KMS-11 (cell line): ENCODE results near the gene SH3GLB2.
A peak's percentile ranks its signal among the peaks of the same experiment; 100 is the strongest.
"Not testable (repeated sequence)": the region's sequence is repeated elsewhere in the genome, so short reads cannot be mapped to it uniquely, and the experiment has no call there.

Experiments
- H2AFZ ChIP-seq: fragments of 200-600 bp; sonication (generic); 2 replicates; pipeline ENCODE4 v1.6.1; 2016; ENCODE audit warnings: antibody characterized with exemption, mixed run types, low read depth
- H3K27ac ChIP-seq: fragments of 200-600 bp; sonication (generic); 2 replicates; pipeline ENCODE4 v1.6.1; 2016; ENCODE audit warnings: mild to moderate bottlenecking, mixed run types
- H3K27me3 ChIP-seq: fragments of 200-600 bp; sonication (generic); 2 replicates; pipeline ENCODE4 v1.6.1; 2017; ENCODE audit warnings: mild to moderate bottlenecking, low read depth, mixed run types, moderate library complexity; ENCODE audit not compliant: insufficient read depth
- H3K36me3 ChIP-seq: fragments of 200-600 bp; sonication (generic); 2 replicates; pipeline ENCODE4 v1.6.1; 2017; ENCODE audit warnings: mild to moderate bottlenecking, mixed run types; ENCODE audit not compliant: insufficient read depth
- H3K4me1 ChIP-seq: fragments of 200-600 bp; sonication (generic); 2 replicates; pipeline ENCODE4 v1.6.1; 2016; ENCODE audit warnings: mild to moderate bottlenecking, low read depth, mixed run types; ENCODE audit not compliant: poor library complexity, severe bottlenecking
- H3K4me2 ChIP-seq: fragments of 200-600 bp; sonication (generic); 2 replicates; pipeline ENCODE4 v1.7.0; 2016; ENCODE audit warnings: mild to moderate bottlenecking, mixed run types
- H3K4me3 ChIP-seq: fragments of 200-600 bp; sonication (generic); IDR thresholded peaks from 2 replicates; pipeline ENCODE4 v1.6.1; 2017; ENCODE audit warnings: low read depth, low read length, mixed read lengths; ENCODE audit not compliant: insufficient read depth
- H3K79me2 ChIP-seq: fragments of 200-600 bp; sonication (generic); 2 replicates; pipeline ENCODE4 v1.6.1; 2016; ENCODE audit warnings: low read depth, mixed run types; ENCODE audit not compliant: insufficient read depth
- H3K9ac ChIP-seq: fragments of 200-600 bp; sonication (generic); 2 replicates; pipeline ENCODE4 v1.6.1; 2016; ENCODE audit warnings: mild to moderate bottlenecking, mixed run types
- H4K20me1 ChIP-seq: fragments of 200-600 bp; sonication (generic); 2 replicates; pipeline ENCODE4 v1.6.1; 2016; ENCODE audit warnings: mild to moderate bottlenecking, mixed run types; ENCODE audit not compliant: insufficient read depth
- TF ChIP-seq, protein P1 (sequence below): fragments of 200-600 bp; sonication (generic); conservative IDR thresholded peaks from 2 replicates; pipeline ENCODE4 v1.6.1; 2017; ENCODE audit warnings: low read depth, mild to moderate bottlenecking, antibody characterized with exemption, low read length, moderate library complexity, mixed read lengths

Gene SH3GLB2

DNA sequence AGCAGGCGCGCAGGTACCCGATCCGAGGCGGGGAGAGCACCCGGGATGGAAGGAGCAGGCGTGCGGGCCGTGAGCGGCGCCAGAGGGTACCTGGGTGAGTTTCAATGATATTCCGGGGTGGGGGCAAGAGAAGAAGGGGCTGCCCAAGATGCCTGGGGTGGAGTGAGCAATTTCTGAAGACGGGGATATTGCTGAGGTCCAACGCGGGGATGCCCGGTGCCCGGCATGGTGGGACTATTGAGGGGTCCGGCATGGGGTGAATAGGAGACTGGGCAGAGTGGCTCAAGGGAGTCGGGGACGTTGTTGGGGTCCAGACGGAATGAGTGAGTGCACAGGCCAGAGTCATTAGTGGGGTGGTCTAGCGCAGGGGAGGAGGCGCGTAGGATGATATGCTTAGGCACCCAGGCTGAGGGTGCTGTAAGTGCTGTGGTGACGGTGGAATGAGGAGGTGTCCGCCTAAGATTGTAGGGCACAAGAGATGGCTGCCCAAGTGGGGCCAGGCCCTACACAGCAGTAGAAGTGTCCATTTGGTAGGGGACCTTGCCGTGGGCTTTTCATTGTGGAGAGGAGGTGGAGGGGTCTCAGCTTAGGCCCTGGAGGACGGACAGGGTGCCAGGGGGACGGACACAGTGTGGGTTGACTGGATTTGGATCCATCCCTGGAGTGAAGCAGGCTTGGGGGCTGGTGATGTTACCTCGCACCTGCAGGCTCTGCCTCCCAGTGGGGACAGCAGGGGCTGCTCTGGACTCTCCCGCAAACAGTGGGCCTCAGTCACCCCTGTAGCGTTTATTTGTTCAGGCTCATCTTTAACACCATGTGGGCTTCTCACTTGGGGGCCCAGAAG lies 9.0 kb upstream of the SH3GLB2 start:
- Histone ChIP-seq H3K27me3 (no peaks in the 10 kb centered on the region), H2AFZ (peak overlapping the region; percentile 98; the same call in 1 of the 2 replicates), H3K4me2 (peak overlapping the region; percentile 95), H3K9ac (peak overlapping the region; percentile 31; the same call in 1 of the 2 replicates), H3K36me3 (no peaks in the 10 kb centered on the region; the same call in 1 of the 2 replicates), H3K27ac (no peak overlapping the region), H3K4me1 (peaks cover 20% of the 10 kb centered on the region), H3K79me2 (peaks cover 11% of the 10 kb centered on the region; the same call in 1 of the 2 replicates), H3K4me3 (no peak overlapping the region), H4K20me1 (no peaks in the 10 kb centered on the region)
- TF ChIP-seq, protein P1, sequence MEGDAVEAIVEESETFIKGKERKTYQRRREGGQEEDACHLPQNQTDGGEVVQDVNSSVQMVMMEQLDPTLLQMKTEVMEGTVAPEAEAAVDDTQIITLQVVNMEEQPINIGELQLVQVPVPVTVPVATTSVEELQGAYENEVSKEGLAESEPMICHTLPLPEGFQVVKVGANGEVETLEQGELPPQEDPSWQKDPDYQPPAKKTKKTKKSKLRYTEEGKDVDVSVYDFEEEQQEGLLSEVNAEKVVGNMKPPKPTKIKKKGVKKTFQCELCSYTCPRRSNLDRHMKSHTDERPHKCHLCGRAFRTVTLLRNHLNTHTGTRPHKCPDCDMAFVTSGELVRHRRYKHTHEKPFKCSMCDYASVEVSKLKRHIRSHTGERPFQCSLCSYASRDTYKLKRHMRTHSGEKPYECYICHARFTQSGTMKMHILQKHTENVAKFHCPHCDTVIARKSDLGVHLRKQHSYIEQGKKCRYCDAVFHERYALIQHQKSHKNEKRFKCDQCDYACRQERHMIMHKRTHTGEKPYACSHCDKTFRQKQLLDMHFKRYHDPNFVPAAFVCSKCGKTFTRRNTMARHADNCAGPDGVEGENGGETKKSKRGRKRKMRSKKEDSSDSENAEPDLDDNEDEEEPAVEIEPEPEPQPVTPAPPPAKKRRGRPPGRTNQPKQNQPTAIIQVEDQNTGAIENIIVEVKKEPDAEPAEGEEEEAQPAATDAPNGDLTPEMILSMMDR = no peak

DNA sequence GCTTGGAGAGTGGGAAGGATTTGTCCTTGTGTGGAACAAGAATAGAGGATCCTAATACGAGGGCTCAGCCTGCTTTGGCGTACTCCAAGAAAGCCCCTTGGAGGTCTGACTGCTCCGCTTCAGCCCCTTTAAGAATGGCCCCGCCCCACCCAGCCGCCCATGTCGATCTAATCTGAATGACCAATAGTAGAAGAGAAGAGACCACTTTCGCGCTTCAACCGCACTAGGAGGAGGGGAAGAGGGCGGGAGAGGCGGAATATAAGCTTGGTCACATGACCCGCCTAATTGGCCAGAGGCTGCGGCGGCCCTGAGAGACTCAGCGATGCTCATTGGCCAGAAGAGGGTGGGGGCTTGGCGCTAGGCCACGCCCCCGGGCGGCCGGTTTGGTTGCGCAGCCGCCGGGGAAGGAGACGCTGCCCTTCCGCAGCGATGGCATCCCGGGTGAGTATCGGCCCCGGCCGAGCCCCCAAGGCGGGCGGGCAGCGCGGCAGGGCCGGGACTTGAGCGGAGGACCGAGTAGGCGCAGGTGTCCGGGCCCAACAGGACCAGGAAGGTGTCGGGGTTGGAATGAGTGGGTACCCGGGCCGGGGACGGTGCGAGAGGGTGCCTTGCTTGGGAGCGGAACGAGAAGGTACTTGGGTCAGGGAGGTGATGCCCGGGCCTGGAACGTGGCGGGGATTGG lies 8.3 kb upstream of the SH3GLB2 start, which contains the start of gene MIGA2:
TSS of gene MIGA2 (plus strand) at position 386 of the 682 bp plus-strand sequence. CDS start 3,969 bp downstream, outside the sequence.
- Histone ChIP-seq H3K9ac (peak within 1 kb of the TSS; percentile 31; the same call in 1 of the 2 replicates), H3K4me1 (peaks cover 20% of the 10 kb centered on the region), H3K79me2 (peaks cover 11% of the 10 kb centered on the region; the same call in 1 of the 2 replicates), H2AFZ (peak within 1 kb of the TSS; percentile 98), H3K27me3 (no peaks in the 10 kb centered on the region), H3K36me3 (no peaks in the 10 kb centered on the region; the same call in 1 of the 2 replicates), H4K20me1 (no peaks in the 10 kb centered on the region), H3K4me2 (peak within 1 kb of the TSS; percentile 95), H3K4me3 (no peak within 1 kb of the TSS), H3K27ac (0 out of 2 replicates have a peak within 1 kb of the TSS, but pooled peaks have one; percentile 18)
- TF ChIP-seq, protein P1 = no peak

DNA sequence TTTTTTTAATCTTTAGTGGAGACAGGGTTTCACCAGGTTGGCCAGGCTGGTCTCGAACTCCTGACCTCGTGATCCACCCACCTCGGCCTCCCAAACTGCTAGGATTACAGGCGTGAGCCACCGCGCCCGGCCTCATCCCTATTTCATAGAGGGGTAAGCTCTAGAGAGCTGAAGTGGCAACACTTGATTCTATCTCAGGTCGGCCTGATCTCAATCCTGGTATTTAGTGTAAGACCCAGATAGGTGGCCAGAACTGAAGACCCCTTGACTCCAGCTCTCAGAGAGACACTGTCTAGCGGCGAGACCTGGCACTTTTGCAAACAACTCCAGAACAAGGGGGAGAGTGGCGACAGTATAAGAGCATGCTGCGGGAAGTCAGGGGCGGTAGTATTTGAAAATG lies 7.7 kb upstream of the SH3GLB2 start:
- H3K4me2 ChIP-seq = peak overlapping the region; percentile 73
- 0 out of 2 replicates have a peak overlapping the region, but pooled peaks have one; percentile 18 for H3K27ac ChIP-seq
- not testable (repeated sequence) for H3K27me3 ChIP-seq, H3K4me3 ChIP-seq, H3K36me3 ChIP-seq, H4K20me1 ChIP-seq, H3K9ac ChIP-seq
- peak overlapping the region; percentile 98 for H2AFZ ChIP-seq
- H3K4me1 ChIP-seq = peaks cover 20% of the 10 kb centered on the region
- peaks cover 11% of the 10 kb centered on the region; the same call in 1 of the 2 replicates for H3K79me2 ChIP-seq

DNA sequence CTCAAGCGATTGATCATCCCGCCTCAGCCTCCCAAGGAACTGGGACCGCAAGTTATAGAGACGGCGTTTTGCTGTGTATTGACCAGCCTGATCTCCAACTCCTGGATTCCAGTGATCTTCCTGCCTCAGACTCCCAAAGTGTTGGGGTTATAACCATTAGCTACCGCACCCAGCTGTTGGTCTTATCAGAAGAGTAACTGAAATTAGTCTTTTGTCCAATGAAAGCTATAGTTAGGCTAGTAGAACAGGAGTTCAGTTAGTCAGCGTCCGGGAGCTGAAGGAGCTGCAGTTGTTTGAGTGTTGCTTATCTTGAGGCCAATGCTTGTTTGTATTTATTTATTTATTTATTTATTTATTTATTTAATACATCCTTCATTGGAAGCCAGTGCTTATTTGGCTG lies 5.1 kb upstream of the SH3GLB2 start:
- no peaks in the 10 kb centered on the region for H3K36me3 ChIP-seq
- no peak overlapping the region for H3K27ac ChIP-seq
- no peaks in the 10 kb centered on the region for H3K27me3 ChIP-seq
- H3K79me2 ChIP-seq = peaks cover 11% of the 10 kb centered on the region; the same call in 1 of the 2 replicates
- no peak overlapping the region for H2AFZ ChIP-seq
- no peak overlapping the region for H3K4me2 ChIP-seq
- no peak overlapping the region for H3K9ac ChIP-seq
- TF ChIP-seq, protein P1 = no peak
- H4K20me1 ChIP-seq = no peaks in the 10 kb centered on the region
- H3K4me3 ChIP-seq = no peak overlapping the region
- peaks cover 28% of the 10 kb centered on the region for H3K4me1 ChIP-seq
